Measurements from ENCODE around the gene CCDC33.

Gene CCDC33

GRCh38 chr15:74227968-74228722, 8.0 kb upstream of the CCDC33 start:
- H3K4me3 ChIP-seq (ENCODE audit: low read depth, low read length) = no peak overlapping the region
- no peak for TF ChIP-seq CTCF (IDR thresholded peaks at IDR 0.05; ENCODE audit: control insufficient read depth, extremely low read depth, insufficient read depth)
- DNase-seq (ENCODE audit: low read depth) = no peak

GRCh38 chr15:74228723-74229081, 7.4 kb upstream of the CCDC33 start:
- no peak for DNase-seq (ENCODE audit: low read depth)
- no peak overlapping the region for H3K4me3 ChIP-seq (ENCODE audit: low read depth, low read length)
- no peak for TF ChIP-seq CTCF (IDR thresholded peaks at IDR 0.05; ENCODE audit: control insufficient read depth, extremely low read depth, insufficient read depth)

GRCh38 chr15:74229686-74230085, 6.4 kb upstream of the CCDC33 start:
- DNase-seq (ENCODE audit: low read depth) = no peak
- H3K4me3 ChIP-seq (ENCODE audit: low read depth, low read length) = no peak overlapping the region
- TF ChIP-seq CTCF (IDR thresholded peaks at IDR 0.05; ENCODE audit: control insufficient read depth, extremely low read depth, insufficient read depth) = no peak

GRCh38 chr15:74231475-74231874, 4.7 kb upstream of the CCDC33 start:
- no peak for TF ChIP-seq CTCF (IDR thresholded peaks at IDR 0.05; ENCODE audit: control insufficient read depth, extremely low read depth, insufficient read depth)
- no peak overlapping the region for H3K4me3 ChIP-seq (ENCODE audit: low read depth, low read length)
- DNase-seq (ENCODE audit: low read depth) = no peak

- H3K4me3 ChIP-seq (ENCODE audit: low read depth, low read length) = no peak overlapping the region
- DNase-seq (ENCODE audit: low read depth) = no peak
- TF ChIP-seq CTCF (IDR thresholded peaks at IDR 0.05; ENCODE audit: control insufficient read depth, extremely low read depth, insufficient read depth) = no peak
Observed at GRCh38 chr15:74233373-74233772, 2.8 kb upstream of the CCDC33 start.

GRCh38 chr15:74233851-74234597, 2.1 kb upstream of the CCDC33 start:
- no peak for DNase-seq (ENCODE audit: low read depth)
- no peak overlapping the region for H3K4me3 ChIP-seq (ENCODE audit: low read depth, low read length)
- no peak for TF ChIP-seq CTCF (IDR thresholded peaks at IDR 0.05; ENCODE audit: control insufficient read depth, extremely low read depth, insufficient read depth)

GRCh38 chr15:74234598-74234875, 1.6 kb upstream of the CCDC33 start:
- H3K4me3 ChIP-seq (ENCODE audit: low read depth, low read length) = no peak overlapping the region
- TF ChIP-seq CTCF (IDR thresholded peaks at IDR 0.05; ENCODE audit: control insufficient read depth, extremely low read depth, insufficient read depth) = no peak
- no peak for DNase-seq (ENCODE audit: low read depth)

Data from LNCaP clone FGC (cell line).